ENCODE data around the gene ST6GAL2.

ST6GAL2 gene, protein sequence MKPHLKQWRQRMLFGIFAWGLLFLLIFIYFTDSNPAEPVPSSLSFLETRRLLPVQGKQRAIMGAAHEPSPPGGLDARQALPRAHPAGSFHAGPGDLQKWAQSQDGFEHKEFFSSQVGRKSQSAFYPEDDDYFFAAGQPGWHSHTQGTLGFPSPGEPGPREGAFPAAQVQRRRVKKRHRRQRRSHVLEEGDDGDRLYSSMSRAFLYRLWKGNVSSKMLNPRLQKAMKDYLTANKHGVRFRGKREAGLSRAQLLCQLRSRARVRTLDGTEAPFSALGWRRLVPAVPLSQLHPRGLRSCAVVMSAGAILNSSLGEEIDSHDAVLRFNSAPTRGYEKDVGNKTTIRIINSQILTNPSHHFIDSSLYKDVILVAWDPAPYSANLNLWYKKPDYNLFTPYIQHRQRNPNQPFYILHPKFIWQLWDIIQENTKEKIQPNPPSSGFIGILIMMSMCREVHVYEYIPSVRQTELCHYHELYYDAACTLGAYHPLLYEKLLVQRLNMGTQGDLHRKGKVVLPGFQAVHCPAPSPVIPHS
- total RNA-seq = 0 reads per million in 2 donors

DNA sequence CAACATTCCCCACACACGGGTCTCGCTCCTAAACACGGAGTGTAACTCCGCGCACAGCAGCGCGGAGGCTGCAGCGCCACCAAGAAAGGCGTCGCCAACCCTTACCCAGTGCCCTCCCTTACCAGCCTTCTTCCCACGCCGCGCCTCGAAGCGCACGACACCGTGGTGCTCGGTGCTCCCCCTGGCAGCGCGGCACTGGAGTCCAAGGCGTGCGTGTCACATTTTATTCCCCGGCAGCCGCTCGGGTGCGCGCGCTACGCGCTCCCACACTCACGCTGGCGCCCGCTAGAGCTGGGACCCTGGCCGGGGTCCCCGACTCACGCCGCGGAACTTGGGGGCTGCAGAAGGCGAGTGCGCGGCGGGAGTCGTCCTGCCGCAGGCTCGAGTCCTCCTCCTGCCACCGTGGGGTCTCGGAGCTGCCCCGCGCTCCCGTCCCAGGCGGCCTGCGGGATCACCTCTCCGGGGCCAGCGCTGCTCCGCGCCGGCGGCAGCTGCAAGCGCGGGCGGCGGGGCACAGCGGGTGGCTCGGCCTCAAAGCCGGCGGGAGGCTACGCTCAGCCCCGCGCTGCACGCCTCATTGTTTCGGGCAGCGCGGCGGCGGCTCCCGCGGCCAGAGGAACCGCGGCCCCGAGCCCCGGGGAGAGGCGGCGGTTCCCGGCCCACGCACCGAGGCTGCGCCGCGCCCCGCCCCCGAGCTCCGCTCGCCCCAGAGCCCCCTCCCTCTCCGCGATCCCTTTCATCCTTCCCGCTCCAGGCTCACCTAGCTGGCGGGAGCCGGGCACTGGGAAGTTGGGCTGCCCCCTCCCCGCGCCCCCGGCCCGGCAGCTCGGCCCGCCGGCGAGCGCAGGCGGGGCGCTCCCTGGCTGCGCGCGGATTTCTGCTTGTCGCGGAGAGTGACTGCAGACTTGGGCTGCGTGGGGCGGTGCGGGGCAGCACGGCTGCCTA, at the start of gene ST6GAL2:
Gene ST6GAL2, minus strand, starts transcription at position 197 of the 945 bp plus-strand sequence. CDS start 42,190 bp downstream, outside the sequence.
- no peak for DNase-seq

DNA sequence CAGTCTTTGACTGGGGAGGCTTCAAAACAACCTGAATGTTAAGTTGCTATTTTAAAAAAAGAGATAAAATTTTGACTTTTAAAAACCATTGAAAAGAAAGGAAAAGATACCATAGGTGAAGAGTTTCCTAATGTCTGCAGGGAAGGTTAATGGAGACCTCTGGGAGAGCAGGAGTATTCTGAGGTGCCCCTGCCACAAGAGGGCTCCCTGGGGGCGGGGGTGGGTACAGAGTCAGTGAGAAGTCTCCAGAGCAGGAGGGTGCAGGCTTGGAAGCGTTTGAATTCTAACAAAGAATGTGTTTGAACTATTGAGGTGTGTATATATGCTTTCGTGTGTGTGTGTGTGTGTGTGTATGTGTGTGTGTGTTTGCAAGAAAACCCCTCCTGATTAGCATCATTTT, 46.7 kb upstream of the ST6GAL2 start:
- no peak for DNase-seq

DNA sequence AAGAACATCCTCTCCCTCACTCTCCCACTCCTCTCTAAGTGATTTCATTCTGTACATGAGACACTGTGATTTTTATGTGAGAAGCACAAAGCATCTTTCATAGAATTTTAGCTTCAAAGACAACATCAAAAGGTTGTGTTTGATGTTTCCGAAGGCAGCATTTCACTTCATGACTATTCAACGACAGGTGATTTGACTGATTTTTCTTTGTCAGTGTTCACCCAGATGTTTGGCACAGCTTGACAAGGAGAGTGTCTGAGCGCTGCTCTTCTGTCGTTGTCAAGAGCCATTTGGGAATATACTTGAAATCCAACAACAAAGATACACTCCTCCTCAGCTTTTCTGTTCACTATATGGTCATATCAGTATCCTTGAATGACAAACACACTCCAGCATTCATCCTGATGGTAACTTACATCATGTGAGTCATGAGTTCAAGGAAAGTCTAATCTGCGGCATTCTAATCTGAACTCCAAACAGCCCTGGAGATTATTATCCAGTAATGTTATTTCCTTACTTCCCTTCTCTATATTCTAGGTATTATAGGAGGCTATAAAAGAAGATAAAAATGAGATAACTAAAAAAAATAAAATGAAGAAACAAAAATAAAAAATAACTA, 45.9 kb upstream of the ST6GAL2 start:
- DNase-seq = no peak

DNA sequence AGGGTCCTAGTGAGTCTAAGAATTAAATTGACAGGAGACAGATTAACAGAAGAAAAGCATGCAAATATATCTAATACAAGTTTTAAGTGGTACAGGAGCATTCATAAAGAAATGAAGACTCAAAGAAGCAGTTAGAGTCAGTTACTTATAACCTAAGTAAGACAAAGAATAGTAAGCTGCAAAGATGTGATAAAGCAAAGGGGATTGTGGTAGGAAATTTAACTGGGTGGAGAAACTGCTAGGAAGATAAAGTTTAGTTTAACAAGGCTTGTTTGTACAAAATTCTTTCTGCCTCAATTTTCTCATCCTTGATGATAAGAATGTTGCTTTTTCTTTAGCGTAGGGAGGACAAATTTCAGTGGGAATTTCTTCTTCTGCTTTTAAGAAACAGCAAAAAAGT, 35.5 kb upstream of the ST6GAL2 start:
- no peak for DNase-seq

DNA sequence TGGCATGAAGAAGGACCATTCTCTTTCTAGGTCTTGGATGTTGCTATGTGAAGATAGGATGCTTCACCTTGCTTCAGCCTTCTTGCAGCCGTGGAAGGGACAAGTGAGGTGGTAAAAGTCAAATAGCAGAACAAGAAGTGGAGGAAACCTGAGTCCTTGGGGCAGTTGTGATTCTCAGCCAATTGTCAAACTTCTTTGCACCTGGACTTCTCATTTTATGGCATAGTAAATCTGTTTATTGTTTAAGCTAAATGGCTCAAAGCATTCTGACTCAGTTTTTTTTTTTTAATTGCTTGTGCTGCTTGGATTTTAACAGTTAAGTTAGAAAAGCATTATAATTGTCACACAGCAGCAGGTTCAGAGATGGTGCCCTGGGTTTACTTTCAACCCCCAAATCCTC, 33.0 kb upstream of the ST6GAL2 start:
- no peak for DNase-seq

DNA sequence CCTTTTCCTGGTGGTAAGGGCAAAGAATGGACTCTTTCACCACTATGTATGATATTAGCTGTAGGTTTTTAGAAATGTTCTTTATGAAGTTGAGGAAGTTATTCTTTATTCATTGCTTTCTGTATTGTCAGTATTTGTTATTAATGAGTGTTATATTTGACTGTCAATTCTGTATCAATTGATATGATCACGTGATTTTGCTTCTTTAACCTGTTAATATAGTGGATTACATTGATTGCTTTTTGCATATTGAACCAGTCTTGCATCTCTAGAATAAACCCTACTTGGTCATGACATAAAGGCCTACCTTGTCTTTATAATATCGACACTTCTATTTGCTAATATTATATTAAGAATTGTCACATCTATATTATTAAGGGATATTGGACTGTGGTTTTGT, 18.3 kb upstream of the ST6GAL2 start:
- DNase-seq = no peak

DNA sequence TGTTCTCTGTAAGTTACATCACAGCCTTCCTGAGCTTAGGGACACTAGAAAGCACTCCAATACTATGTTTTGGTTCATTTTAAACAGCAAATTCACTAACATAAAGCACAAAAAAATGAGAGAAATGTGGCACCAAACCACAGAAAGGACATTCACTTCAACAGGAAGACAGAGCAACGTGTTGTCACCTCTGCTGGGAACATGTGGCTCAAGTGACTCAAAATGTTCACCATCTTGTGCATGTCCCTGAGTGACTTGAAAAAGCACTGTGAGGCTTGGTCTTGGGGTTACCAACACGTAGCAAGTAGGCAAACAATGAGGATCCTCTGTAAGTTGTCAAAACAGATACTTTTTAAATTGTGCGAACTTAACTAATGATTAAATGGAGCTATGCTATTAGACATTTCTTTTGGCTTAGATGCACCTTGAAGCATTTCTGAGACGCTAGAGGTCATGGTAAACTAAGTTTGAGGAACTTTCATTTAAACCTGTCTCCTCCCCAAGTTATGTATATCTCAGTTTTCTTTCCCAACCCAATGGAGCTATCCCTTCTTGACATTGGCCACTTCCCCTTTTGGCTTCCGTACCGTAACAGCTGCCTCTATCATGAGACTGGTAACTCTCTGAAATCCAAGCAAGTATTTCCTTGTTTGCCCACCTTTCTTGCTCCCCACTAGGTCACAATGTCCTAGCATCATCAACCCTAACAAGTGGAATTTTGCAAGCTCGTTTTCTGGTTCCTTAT, 14.0 kb upstream of the ST6GAL2 start:
- no peak for DNase-seq

DNA sequence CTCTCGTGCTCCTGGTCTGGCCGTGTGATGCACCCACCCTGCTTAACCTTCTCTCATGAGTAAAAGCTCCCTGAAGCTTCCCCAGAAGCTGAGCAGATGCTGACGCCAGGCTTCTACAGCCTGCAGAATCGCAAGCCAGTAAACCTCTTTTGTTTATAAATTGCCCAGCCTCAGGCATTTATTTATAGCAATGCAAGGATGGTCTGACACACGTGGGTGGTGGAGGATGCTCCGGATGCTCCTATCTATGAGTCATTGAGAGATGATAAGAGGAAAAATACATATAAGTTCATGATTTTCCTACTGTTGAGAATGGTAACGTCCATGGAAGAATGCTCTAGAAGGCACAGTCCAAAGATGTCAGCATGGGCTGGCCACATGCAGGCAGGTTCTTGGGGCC, 8.6 kb upstream of the ST6GAL2 start:
- no peak for DNase-seq

DNA sequence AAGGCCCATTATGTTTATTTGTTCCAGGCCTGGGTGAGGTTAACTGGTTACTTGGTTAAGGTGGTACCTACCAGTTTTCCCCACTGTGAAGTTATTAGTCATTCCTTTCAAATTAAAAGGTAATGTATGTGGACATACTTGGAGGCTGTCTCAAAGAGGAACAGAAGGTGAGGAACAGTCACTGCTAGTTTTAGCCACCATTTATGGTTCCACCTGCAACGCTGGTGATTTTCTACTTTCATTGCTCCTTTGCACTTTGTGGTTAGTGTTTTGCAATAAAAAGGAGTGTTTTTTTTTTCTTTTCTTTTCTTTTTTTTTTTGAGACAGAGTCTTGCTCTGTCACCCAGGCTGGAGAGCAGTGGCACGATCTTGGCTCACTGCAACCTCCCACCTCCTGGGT, 6.1 kb upstream of the ST6GAL2 start:
- no peak for DNase-seq

DNA sequence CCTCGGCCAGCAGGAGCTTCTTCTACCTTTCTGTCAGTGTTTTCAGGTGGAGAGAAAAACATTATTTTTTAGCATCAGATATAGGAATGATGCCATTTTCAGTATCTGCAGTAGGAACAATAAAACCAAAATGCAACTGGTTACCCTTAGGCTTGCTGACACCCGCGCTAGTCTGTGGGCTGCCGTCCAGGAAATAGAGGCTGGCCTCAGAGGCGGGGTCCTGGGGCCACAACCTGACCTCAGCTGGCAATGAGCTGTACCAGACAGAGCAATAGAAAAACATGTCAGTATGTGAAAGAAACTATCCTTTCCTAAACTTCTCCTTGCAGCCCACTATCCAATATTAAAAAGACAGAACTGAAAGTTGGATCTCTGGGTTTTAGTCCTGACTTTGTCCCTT, 4.6 kb upstream of the ST6GAL2 start:
- DNase-seq = no peak

DNA sequence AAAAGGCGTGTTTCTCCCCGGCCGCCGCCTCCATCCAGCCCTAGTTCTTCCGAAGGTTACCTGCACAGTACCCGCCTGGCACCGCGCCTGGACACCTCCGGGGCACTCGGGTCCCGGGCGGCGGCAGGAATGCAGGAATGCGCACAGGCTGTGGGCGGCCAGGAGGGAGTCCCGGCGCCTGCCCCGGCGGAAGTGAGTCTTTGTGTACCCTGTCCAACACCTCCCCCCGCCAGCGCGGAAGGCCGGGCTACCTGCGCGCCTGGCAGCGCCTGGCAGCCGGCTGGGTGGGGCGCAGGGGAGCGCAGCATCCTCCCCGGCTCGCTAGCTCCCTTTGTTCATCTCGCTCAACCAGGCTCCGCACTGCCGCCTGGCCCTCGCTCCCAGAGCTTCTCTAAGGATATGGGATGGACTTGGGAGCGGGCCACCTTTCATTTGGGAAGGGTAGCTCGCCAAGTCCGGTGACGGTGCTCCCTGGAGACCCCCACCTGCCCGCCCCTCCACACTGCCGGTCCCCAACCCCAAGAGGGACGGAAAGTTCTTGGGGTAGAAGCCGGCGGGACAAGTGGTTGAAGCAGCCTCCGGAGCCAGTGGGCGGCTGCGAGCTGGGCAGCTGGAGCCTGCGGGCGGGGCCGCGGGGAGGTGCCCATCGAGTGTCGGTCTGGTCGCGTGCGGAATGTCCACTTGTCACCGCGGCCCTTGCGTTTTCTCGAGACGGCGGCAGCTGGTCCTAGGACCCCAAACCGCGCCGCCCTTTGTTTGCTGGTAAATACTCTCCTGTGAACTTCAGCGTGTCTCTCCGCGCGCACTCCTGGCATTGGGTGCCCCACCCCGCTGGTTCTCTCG, 1.2 kb upstream of the ST6GAL2 start:
- DNase-seq = no peak

DNA sequence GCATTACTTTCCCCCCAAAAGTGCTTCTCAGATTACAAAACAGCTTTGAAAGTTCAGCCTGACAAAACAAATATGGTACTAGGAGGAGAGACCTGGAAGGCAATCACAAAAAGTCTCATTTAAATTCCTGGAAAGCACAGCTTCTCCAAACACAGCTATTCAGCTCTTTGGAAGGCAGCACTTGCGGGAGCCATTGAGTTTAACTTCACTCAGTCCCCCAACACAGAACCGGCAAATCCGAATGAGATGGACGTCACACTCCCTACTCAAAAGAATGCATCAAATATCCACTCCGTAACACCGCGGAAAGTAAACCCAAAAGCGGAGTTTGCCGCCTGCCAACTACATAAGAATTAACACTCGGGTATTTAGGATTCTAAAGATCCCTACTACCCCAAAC, 638 bp downstream of the ST6GAL2 start:
- no peak for DNase-seq

DNA sequence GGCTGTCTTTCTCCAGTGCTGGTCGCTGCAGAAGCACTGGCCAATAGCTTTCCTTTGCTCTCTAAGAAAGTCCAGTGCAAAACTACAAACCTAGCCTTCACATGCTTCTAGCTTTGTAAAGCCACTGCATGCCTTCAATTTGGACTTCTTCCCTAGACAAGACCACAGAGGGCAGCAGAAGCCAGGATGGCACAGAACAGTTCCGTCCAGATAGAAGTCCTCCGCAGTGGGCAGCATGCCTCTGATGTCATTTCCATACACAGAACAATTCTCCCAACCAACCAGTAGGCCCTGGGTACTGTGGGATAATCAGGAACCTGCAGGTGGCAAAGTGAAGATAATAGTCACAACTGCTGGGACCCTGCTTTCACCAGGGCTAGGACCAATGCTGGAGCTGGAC, 3.3 kb downstream of the ST6GAL2 start:
- no peak for DNase-seq

DNA sequence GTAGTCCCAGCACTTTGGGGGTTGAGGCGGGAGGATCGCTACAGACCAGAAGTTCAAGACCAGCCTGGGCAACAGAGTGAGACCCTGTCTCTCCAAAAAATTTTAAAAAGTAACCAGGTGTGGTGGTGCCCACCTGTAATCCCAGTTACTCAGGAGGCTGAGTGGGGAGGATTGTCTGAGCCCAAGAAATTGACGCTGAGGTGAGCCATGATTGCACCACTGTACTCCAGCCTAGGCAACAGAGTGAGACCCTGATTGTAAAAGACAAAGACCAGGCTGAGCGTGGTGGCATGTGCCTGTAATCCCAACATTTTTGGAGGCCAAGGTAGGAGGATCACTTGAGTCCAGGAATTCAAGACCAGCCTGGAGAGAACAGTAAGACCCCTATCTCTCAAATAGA, 7.8 kb downstream of the ST6GAL2 start:
- DNase-seq = no peak

DNA sequence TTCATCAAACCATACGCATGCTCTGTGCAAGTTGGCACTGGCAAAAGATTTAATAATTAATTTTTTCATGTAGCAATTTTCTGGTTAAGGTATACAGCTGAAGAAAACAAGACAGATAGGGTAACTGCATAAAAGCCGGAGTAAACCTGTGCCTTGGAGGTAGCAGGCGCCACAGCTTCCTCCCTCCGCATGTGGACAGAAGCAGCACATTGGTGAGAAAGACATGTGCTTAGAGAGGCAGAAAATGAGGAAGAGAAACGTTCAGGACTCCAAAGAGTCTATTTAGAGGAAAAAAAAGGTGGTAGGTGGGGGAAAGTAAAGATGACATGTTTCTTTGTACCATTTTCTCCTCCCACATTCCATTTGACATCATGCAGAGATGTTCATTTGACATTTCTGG, 9.3 kb downstream of the ST6GAL2 start:
- no peak for DNase-seq

DNA sequence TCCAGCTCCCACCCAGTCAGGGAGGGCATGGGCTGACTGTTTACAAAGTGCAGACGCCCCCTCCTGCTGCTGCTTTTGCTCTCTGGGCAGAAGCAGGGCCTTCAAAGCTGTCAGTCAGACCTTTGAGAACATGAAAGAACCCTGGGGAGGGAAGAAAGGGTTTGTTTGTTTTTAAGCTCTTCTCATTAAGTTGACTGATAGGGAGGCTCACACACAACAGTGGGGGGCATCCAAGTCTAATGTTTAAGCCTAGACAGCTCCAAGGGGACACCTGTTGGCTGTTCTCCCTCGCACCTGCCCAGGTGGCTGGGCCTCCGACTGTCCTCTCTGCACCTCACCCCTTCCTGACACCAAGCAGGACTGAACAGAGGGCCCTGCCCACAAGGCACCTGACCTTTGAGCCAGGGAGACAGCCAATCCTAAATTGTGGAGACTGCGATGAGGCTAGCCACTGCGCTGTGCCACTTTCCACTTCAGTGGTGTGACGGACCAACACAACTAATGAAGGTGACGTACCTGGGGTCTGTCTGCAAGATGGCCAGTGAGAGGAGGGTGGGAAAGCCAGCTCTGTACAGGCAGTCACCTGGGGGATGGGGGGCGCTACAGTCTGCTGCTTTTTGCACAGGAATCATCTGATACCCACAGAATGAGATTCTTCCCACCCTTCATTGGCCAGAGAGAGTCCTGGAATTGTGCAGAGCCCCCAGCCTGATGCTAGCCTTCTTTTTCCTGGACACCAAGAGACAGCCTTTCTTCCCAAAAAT, 16.3 kb downstream of the ST6GAL2 start:
- no peak for DNase-seq

DNA sequence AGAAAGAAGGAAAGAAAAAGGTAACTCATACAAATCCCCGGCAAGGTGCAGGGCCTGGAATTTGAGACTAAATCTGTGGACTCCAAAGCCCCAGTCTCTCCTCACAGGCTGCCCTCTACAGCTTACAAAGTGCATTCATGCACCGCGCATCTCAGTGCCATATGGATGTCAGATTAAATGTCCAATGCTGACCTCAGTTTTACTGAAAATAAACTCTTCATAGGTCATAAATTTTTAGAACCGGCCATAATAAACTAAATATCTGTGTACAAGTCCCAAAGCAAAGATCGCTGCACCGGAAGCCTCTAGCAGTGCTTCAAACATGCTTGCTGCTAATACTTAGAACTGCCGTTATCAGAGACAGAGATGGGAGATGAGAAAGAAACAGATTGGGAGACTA, 17.7 kb downstream of the ST6GAL2 start:
- no peak for DNase-seq

DNA sequence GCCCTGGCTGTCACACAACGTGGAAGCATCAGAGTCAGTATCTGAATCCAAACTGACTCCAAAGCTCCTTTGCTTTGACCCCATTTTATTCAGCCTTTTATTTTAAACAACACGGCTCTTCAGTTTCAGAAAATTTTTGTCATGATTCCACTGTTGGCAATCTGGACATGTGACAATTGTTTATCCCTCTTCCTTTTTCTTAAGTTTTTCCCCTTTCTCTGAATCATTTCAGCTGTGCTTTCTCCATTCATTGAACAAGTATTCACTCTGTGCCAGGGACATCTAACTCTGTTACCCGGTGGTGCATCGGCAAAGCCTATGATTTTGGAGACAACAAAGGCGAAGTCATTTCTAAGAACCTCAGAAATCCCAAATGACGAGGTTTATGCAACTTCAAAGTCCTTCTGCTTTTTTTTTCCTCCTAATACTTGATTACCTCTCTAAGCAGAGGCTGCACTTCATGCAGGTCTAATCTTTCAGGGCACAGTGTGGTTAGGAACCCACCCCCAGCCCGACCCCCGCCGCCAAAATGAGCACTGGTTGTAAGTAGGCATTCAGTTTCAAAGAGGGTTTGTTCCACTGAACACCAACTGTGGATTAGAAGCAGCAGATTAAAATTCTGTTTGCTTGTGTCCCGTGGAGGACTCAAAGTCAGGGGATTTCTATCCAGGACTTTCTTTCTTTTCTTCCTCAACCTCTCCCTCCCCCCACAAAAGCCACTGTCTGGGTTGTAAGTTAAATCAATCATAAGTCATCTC, 18.6 kb downstream of the ST6GAL2 start:
- no peak for DNase-seq

DNA sequence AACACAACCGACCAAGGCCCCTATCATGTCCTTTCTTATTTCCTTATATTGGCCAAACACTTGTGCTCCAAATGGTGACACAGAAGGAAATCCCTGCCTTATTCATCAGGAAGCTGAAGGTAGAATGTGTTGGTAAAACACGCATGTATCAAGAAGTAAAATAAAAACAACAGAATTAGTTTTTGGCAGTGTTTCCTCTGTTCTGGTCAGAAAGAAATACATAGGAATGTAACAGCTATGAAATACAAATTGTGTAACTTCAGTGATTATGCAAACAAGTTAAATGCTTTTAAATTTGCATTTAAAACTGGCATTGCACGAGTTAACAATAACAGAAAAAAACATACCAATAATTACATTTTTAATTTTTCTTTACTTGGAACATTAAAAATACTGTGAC, 19.3 kb downstream of the ST6GAL2 start:
- no peak for DNase-seq

DNA sequence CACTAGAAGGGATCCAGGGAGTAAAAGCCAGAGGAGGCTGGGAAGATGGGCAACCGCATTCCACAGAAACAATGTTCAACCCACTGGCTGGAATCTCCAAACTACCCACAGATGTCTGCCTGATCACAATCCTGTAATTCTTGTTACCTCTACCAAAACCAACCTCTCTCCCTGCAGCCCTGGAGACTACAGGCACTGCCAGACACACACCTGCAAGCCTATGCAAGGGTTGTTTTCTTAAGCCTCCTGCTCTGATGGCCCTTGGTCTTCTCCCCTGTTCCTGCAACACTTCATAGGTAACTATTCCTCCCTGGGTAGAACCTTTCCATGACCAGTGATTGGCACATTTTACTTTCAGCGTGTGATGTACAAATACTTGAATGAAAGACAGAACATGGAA, 21.9 kb downstream of the ST6GAL2 start:
- DNase-seq = no peak

Data from T-helper 9 cell (primary cell).